ENCODE measurements around the gene RLN3. TPM values are rescaled to one million over a fixed set of nuclear protein-coding genes. Genes with fewer than 3 reads are reported as not detected.

RLN3 gene
- total and polyA plus RNA-seq, 8 donors: not detected

DNA sequence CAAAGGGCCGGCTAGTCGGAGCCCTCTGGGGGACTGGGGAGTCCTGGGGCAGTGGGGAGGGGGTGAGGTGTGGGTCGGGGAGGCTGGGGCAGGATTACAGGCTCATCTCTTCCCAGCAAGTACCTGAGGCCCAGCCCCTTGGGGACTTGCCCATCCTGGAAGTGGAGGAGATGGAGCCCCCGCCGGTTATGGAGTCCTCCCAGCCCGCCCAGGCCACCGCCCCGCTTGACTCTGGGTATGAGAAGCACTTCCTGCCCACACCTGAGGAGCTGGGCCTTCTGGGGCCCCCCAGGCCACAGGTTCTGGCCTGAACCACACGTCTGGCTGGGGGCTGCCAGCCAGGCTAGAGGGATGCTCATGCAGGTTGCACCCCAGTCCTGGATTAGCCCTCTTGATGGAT is 24.0 kb downstream of the RLN3 start:
- Histone ChIP-seq H3K36me3 (peaks cover 3 to 38% (median 34%) of the 10 kb centered on the region in 4 donors), H3K4me3 (no peak overlapping the region), H3K4me1 (peaks cover 0 to 5% (median 3%) of the 10 kb centered on the region in 4 donors), H3K9me3 (peaks cover 0 to 7% (median 0%) of the 10 kb centered on the region in 4 donors), H3K27me3 (peaks cover 0 to 10% (median 0%) of the 10 kb centered on the region in 3 donors), H3K27ac (no peak overlapping the region)
- no peak for DNase-seq
- TF ChIP-seq EP300 (IDR thresholded peaks at IDR 0.05) (no peak), POLR2AphosphoS5 (IDR thresholded peaks at IDR 0.05) (no peak), POLR2A (IDR thresholded peaks at IDR 0.05) (no peak)
- TF ChIP-seq, protein P1, sequence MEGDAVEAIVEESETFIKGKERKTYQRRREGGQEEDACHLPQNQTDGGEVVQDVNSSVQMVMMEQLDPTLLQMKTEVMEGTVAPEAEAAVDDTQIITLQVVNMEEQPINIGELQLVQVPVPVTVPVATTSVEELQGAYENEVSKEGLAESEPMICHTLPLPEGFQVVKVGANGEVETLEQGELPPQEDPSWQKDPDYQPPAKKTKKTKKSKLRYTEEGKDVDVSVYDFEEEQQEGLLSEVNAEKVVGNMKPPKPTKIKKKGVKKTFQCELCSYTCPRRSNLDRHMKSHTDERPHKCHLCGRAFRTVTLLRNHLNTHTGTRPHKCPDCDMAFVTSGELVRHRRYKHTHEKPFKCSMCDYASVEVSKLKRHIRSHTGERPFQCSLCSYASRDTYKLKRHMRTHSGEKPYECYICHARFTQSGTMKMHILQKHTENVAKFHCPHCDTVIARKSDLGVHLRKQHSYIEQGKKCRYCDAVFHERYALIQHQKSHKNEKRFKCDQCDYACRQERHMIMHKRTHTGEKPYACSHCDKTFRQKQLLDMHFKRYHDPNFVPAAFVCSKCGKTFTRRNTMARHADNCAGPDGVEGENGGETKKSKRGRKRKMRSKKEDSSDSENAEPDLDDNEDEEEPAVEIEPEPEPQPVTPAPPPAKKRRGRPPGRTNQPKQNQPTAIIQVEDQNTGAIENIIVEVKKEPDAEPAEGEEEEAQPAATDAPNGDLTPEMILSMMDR (IDR thresholded peaks at IDR 0.05): no peak
- intact Hi-C loops (cut with DNase I; ENCODE audit: low total_unique reads): loop anchor here (10.0 kb wide), 1 partner anchor 167 kb away; no protein-coding TSS in a partner anchor
- 64 to 72% (median 71%) methylated on average over 5 to 9 of the region's 9 CpGs for WGBS, 5 donors

DNA sequence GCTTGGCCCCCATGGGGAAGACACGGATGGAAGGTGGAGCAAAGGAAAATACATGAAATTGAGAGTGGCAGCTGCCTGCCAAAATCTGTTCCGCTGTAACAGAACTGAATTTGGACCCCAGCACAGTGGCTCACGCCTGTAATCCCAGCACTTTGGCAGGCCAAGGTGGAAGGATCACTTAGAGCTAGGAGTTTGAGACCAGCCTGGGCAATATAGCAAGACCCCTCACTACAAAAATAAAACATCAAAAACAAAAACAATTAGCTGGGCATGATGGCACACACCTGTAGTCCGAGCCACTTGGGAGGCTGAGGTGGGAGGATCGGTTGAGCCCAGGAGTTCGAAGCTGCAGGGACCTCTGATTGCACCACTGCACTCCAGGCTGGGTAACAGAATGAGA is 24.5 kb downstream of the RLN3 start:
- peaks cover 0 to 7% (median 0%) of the 10 kb centered on the region in 4 donors for H3K9me3 ChIP-seq
- no peak for DNase-seq
- intact Hi-C loops (cut with DNase I; ENCODE audit: low total_unique reads): loop anchor here (10.0 kb wide), 1 partner anchor 168 kb away; no protein-coding TSS in a partner anchor
- WGBS, 5 donors: 72 to 82% (median 78%) methylated on average over 6 of the region's 6 CpGs
- peaks cover 3 to 38% (median 34%) of the 10 kb centered on the region in 4 donors for H3K36me3 ChIP-seq
- peaks cover under 1 to 10% (median 8%) of the 10 kb centered on the region in 4 donors for H3K4me1 ChIP-seq
- no peak for TF ChIP-seq EP300 (IDR thresholded peaks at IDR 0.05)
- TF ChIP-seq POLR2AphosphoS5 (IDR thresholded peaks at IDR 0.05): no peak
- TF ChIP-seq POLR2A (IDR thresholded peaks at IDR 0.05): no peak
- TF ChIP-seq, protein P1 (IDR thresholded peaks at IDR 0.05): no peak
- no peak overlapping the region for H3K4me3 ChIP-seq
- H3K27ac ChIP-seq: no peak overlapping the region
- H3K27me3 ChIP-seq: peaks cover 0 to 15% (median 0%) of the 10 kb centered on the region in 3 donors

DNA sequence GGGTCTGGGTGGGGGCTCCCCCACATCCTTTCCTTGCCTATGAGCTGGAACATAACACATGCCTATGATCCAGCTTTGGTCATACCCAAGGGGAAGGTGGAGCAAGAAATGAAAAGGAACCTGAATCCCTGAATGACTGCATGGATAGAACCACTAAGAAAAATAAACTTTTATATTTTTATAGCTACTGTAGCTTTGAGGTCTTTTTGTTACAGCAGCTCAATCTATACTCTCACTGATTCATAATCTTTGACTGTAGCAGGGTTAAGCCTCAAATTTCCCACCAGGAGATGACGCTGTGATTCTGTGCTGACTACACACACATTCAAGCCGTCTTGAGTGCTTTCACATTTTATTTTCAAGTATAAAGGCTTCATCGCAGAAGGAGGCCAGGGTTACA is 25.1 kb downstream of the RLN3 start:
- Histone ChIP-seq H3K4me1 (peaks cover 6 to 16% (median 14%) of the 10 kb centered on the region in 4 donors), H3K27ac (no peak overlapping the region), H3K4me3 (no peak overlapping the region), H3K9me3 (peaks cover 0 to 7% (median 0%) of the 10 kb centered on the region in 4 donors), H3K36me3 (peaks cover 3 to 38% (median 34%) of the 10 kb centered on the region in 4 donors), H3K27me3 (peaks cover 0 to 20% (median 0%) of the 10 kb centered on the region in 3 donors)
- intact Hi-C loops (cut with DNase I; ENCODE audit: low total_unique reads): loop anchor here (10.0 kb wide), 1 partner anchor 168 kb away; no protein-coding TSS in a partner anchor
- 89 to 96% (median 95%) methylated on average over 3 of the region's 3 CpGs for WGBS, 5 donors
- TF ChIP-seq POLR2AphosphoS5 (IDR thresholded peaks at IDR 0.05) (no peak), POLR2A (IDR thresholded peaks at IDR 0.05) (no peak), EP300 (IDR thresholded peaks at IDR 0.05) (no peak)
- TF ChIP-seq, protein P1 (IDR thresholded peaks at IDR 0.05): no peak
- DNase-seq: no peak

DNA sequence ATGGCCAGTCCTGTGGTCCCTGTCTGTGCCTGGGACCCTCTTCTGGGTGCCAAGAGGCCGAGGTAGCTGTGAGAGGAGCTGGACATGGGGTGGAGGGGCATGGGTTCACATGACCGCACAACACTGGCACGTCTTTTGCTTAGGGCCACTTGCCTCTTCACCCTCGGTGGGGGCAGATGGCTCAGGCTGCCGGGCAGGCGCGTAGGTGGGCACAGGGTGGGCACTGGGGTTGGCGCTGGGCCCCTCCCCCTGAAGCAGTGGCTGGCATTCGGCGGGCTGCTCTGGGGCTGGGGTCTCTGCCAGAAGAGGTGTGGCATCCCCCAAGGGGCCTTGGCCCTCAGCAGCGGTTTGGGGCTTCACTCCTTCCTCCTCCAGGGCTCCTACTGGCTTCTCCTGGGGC is 25.6 kb downstream of the RLN3 start:
- no peak for DNase-seq
- TF ChIP-seq POLR2A (IDR thresholded peaks at IDR 0.05) (no peak), POLR2AphosphoS5 (IDR thresholded peaks at IDR 0.05) (no peak), EP300 (IDR thresholded peaks at IDR 0.05) (no peak)
- TF ChIP-seq, protein P1 (IDR thresholded peaks at IDR 0.05): no peak
- Histone ChIP-seq H3K9me3 (peaks cover 0 to 7% (median 0%) of the 10 kb centered on the region in 4 donors), H3K4me3 (no peak overlapping the region), H3K27ac (no peak overlapping the region), H3K4me1 (peaks cover 11 to 20% (median 19%) of the 10 kb centered on the region in 4 donors), H3K36me3 (peaks cover 3 to 38% (median 34%) of the 10 kb centered on the region in 4 donors), H3K27me3 (peaks cover 0 to 25% (median under 1%) of the 10 kb centered on the region in 3 donors)
- intact Hi-C loops (cut with DNase I; ENCODE audit: low total_unique reads): loop anchor here (10.0 kb wide), 1 partner anchor 169 kb away; no protein-coding TSS in a partner anchor
- 91 to 97% (median 95%) methylated on average over 9 to 11 of the region's 11 CpGs for whole genome bisulfite sequencing, 5 donors
